Kidney epithelial cell (primary cell): ENCODE results near the gene CTNNBL1. TPM values are rescaled to one million over a fixed set of nuclear protein-coding genes. Genes with fewer than 3 reads are reported as not detected.

Experiments
- DNase-seq: peaks from one replicate; pipeline ENCODE4 v3.0.0-alpha.2; 2010; ENCODE audit warnings: low read depth
- H3K27me3 ChIP-seq: 2 replicates; pipeline ENCODE4 v1.6.0; 2011; ENCODE audit warnings: low read length; ENCODE audit not compliant: control insufficient read depth, insufficient read depth
- H3K36me3 ChIP-seq: 2 replicates; pipeline ENCODE4 v1.5.1; 2011; ENCODE audit warnings: low read length; ENCODE audit not compliant: control insufficient read depth, insufficient read depth
- H3K4me3 ChIP-seq: 2 replicates; pipeline ENCODE4 v1.5.1; 2011; ENCODE audit warnings: low read depth, mild to moderate bottlenecking, control low read depth, low read length
- CTCF ChIP-seq: IDR thresholded peaks from 2 replicates; pipeline ENCODE4 v1.5.1; 2011; ENCODE audit warnings: mild to moderate bottlenecking, moderate library complexity, low read length, control low read depth, inconsistent platforms; ENCODE audit not compliant: insufficient read depth, poor library complexity, severe bottlenecking
- total RNA-seq: library from RNA; depleted of rRNA; stranded (reverse); fragments of >200 nt; gene quantifications from 2 replicates; pipeline ENCODE4 v1.2.3, GENCODE V29; 2015

The CTNNBL1 gene
- total RNA-seq, 1 donor from 2014 or later = 40.5 TPM

GRCh38 chr20:37872161-37872560, 178.3 kb downstream of the CTNNBL1 start:
- DNase-seq = no peak
- Histone ChIP-seq H3K4me3 (no peak overlapping the region), H3K27me3 (no peaks in the 10 kb centered on the region), H3K36me3 (no peaks in the 10 kb centered on the region)
- no peak for TF ChIP-seq CTCF

- no peak for TF ChIP-seq CTCF
- Histone ChIP-seq H3K4me3 (no peak overlapping the region), H3K27me3 (no peaks in the 10 kb centered on the region), H3K36me3 (no peaks in the 10 kb centered on the region)
- no peak for DNase-seq
These were observed 180.1 kb downstream of the CTNNBL1 start for GRCh38 chr20:37873884-37874283.

- TF ChIP-seq CTCF = no peak
- peaks cover 5% of the 10 kb centered on the region for H3K27me3 ChIP-seq
- no peak overlapping the region for H3K4me3 ChIP-seq
- no peaks in the 10 kb centered on the region for H3K36me3 ChIP-seq
- DNase-seq = no peak
These were observed 181.8 kb downstream of the CTNNBL1 start for GRCh38 chr20:37875460-37876175.

GRCh38 chr20:37876863-37877262, 183.0 kb downstream of the CTNNBL1 start:
- DNase-seq = no peak
- H3K4me3 ChIP-seq = no peak overlapping the region
- no peak for TF ChIP-seq CTCF
- peaks cover 11% of the 10 kb centered on the region for H3K27me3 ChIP-seq
- H3K36me3 ChIP-seq = no peaks in the 10 kb centered on the region

GRCh38 chr20:37877832-37878772, 184.3 kb downstream of the CTNNBL1 start:
- Histone ChIP-seq H3K27me3 (peaks cover 17% of the 10 kb centered on the region), H3K4me3 (no peak overlapping the region), H3K36me3 (no peaks in the 10 kb centered on the region)
- DNase-seq = no peak
- no peak for TF ChIP-seq CTCF
